H7 (cell line): ENCODE measurements around the gene TRAPPC5. TPM values are rescaled to one million over a fixed set of nuclear protein-coding genes. Genes with fewer than 3 reads are reported as not detected.

Experiments used
- DNase-seq: peaks from one replicate; pipeline ENCODE4 v3.0.0; 2012
- H3K27me3 ChIP-seq: 2 replicates; pipeline ENCODE4 v1.6.0; 2011; ENCODE audit warnings: mild to moderate bottlenecking, low read length; ENCODE audit not compliant: control insufficient read depth, insufficient read depth
- H3K36me3 ChIP-seq: replicated peaks from 2 replicates; pipeline ENCODE4 v1.5.1; 2011; ENCODE audit warnings: low read length; ENCODE audit not compliant: control insufficient read depth, insufficient read depth
- H3K4me3 ChIP-seq: 2 replicates; pipeline ENCODE4 v1.5.1; 2011; ENCODE audit warnings: low read depth, mild to moderate bottlenecking, control low read depth, low read length, moderate library complexity; ENCODE audit not compliant: insufficient read depth
- total RNA-seq: library from RNA; depleted of rRNA; stranded (reverse); fragments of >200 nt; shearing (Covaris generic); gene quantifications from 2 replicates; pipeline ENCODE4 v1.2.3, GENCODE V29; 2014

TRAPPC5 gene
- total RNA-seq, 1 experiment from 2014 or later = 137 TPM

GRCh38 chr19:7709932-7710460, 29.4 kb downstream of the TRAPPC5 start:
- no peak overlapping the region for H3K4me3 ChIP-seq
- H3K27me3 ChIP-seq = no peaks in the 10 kb centered on the region
- DNase-seq = no peak
- no peaks in the 10 kb centered on the region for H3K36me3 ChIP-seq

- no peaks in the 10 kb centered on the region for H3K27me3 ChIP-seq
- no peak overlapping the region for H3K4me3 ChIP-seq
- no peak for DNase-seq
- no peaks in the 10 kb centered on the region for H3K36me3 ChIP-seq
These were observed 30.0 kb downstream of the TRAPPC5 start for GRCh38 chr19:7710616-7711015.

- H3K36me3 ChIP-seq = no peaks in the 10 kb centered on the region
- H3K27me3 ChIP-seq = no peaks in the 10 kb centered on the region
- no peak overlapping the region for H3K4me3 ChIP-seq
- no peak for DNase-seq
These were observed 35.0 kb downstream of the TRAPPC5 start for GRCh38 chr19:7715671-7716070.

DNA sequence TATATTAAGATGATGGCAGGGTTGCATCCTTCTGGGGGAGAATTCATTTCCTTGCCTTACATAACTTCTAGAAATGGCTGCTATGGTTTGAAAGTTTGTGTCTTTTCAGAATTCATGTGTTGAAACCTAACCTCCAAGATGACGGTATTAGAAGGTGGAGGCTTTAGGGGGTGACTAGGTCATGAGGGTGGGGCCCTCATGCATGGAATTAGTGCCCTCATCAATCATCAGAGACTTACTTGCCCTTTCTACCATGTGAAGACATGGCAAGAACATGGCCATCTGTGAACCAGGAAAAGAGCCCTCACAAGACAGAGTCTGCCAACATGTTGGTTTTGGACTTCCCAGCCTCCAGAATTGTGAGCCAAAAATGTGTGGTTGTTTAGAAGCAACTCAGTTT, 36.1 kb downstream of the TRAPPC5 start:
- Histone ChIP-seq H3K4me3 (no peak overlapping the region), H3K27me3 (no peaks in the 10 kb centered on the region), H3K36me3 (no peaks in the 10 kb centered on the region)
- DNase-seq = no peak

DNA sequence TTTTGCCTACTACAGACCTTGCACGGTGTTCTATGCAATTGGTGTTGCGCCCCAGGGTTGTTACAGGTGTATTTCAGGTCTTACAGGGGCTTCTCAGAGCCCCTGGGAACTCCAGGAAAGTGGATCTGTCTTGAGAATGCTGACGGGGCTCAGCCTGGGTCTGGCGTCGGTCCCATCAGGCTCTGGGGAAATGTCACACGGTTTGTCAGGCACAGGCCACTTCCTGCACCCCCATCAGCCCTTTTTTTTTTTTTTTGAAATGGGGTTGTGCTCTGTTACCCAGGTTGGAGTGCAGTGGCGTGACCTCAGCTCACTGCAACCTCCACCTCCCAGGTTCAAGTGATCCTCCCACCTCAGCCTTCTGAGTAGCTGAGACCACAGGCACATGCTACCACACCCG, 38.0 kb downstream of the TRAPPC5 start:
- no peak for DNase-seq

GRCh38 chr19:7720351-7720750, 39.7 kb downstream of the TRAPPC5 start:
- Histone ChIP-seq H3K4me3 (no peak overlapping the region), H3K27me3 (no peaks in the 10 kb centered on the region), H3K36me3 (no peaks in the 10 kb centered on the region)
- no peak for DNase-seq

More for the DNA sequence above, 38.0 kb downstream of the TRAPPC5 start:
- no peak overlapping the region for H3K4me3 ChIP-seq
- H3K27me3 ChIP-seq = no peaks in the 10 kb centered on the region
- no peaks in the 10 kb centered on the region for H3K36me3 ChIP-seq

DNA sequence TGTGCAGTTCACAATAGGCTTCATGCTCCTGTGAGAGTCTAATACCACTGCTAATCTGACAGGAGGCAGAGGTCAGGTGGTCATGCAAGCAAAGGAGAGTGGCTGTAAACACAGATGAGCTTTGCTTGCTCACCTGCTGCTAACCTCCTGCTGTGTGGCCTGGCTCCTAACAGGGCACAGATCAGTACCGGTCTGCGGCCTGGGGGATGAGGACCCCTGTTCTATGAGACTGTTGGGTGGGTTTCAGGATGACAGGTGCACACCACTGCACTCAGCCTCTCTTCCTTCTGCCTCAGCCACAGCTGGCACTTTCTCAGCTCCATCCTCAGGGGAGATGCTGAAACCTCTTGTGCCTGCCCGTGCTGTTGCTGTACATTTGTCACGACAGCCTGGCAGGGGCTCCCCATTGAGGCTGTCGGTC, 41.6 kb downstream of the TRAPPC5 start:
- no peak for DNase-seq
- Histone ChIP-seq H3K4me3 (no peak overlapping the region), H3K36me3 (no peaks in the 10 kb centered on the region), H3K27me3 (no peaks in the 10 kb centered on the region)

DNA sequence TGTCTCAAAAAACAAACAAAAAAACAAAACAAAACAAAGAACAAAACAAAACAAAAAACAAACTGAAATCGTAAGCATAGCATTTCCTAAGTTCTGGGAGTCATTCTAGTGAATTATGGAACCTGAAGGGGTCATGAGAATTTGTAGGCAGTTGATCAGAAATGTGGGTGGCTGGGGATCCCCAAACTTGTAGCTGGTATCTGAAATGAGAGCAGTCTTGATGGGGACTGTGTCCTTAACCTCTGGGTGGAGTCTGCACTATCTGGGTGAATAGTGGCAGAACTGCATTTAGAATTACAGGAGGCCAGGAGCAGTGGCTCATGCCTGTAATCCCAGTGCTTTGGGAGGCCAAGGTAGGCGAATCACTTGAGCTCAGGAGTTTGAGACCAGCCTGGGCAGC, 45.2 kb downstream of the TRAPPC5 start:
- H3K4me3 ChIP-seq = no peak overlapping the region
- H3K36me3 ChIP-seq = no peaks in the 10 kb centered on the region
- peaks cover 23% of the 10 kb centered on the region for H3K27me3 ChIP-seq
- DNase-seq = no peak

DNA sequence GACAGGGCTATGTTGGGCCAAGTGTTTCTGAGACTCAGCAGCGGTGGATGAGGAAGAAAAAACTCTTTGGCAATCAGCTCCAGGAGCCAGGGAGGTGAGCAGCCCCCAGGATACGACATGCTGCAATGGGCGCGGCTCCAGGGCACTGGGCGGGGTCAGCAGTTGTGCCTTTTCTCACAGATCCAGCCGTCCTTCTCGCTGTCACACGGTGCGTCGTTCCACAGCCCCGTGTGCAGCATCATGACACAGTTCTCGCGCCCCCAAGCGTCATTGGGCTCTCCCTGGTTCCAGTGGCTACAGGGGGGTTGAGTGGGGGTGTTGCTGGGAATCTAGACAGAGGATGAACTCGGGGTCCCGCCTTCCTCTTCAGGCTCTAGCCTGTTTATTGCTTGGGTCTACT, 48.6 kb downstream of the TRAPPC5 start:
- Histone ChIP-seq H3K27me3 (peaks cover 37% of the 10 kb centered on the region), H3K4me3 (no peak overlapping the region), H3K36me3 (no peaks in the 10 kb centered on the region)
- peak; percentile 77 for DNase-seq

DNA sequence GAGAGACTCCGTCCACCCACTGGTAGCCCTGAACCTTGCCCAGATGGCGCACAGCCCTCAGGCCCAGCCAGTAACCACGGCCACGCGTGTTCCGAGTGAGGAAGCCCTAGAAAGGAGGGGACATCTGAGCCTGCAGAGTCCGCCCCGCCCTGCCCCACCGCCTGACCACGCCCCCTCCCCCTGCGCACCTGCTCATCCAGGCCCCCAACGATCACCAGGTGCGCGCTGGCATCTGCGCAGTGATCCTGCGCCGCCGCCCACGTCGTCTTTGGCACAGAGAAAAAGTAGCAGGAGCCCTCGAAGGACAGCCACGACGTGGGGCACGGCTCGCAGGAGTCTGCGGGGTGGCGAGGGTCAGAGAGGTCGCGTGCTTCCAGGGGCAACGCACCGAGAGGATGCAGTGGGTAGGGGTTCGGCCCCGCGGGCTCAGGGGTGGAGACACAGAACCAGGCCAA, 49.2 kb downstream of the TRAPPC5 start:
- H3K36me3 ChIP-seq = no peaks in the 10 kb centered on the region
- H3K27me3 ChIP-seq = peaks cover 37% of the 10 kb centered on the region
- peak overlapping the region; percentile 32; the same call in 1 of the 2 replicates for H3K4me3 ChIP-seq
- DNase-seq = peak; percentile 95

DNA sequence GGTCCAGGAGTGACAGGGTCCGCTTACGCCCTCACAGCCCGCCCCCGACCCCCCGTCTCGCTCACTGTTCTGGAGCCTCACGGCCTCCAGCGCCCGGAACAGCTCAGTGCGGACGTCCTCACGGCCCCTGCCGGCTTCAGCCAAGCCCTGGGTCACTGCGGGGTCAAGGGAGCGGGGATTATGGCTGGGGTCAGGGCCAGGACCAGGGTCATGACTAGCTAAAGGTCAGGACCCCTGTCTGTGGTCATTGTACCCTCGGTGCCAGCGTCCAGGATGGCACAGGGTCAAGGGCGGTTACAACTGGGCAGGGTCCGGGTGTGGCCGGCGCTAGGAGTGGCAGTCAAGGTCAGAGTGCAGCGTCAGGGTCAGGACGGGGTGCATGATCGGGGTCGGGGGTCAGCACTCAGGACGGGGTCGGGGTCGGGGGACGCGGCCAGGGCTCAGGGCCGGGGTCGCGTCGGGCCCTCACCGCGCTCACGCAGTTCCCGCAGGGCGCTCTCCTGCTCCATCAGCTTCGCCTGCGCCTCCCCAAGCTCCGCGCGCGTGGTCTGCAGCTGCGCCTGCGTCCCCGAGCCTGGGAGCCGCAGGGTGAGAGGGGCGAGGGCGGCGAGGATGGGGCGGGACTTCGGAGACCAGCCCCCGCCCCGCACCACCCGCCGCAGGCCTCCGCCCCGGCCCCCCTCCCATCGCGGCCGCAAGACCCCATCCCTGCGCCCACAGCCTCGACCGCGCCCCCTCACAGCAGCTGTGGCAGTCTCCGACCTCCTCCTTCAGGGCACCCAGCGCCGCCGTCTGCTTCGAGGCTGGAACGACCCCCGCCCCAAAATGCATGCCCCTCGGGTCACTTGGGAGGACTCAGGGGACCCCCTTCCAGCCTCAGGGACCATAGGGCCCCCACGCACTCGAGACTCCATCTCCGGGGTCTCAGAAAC, 49.9 kb downstream of the TRAPPC5 start:
- Histone ChIP-seq H3K36me3 (no peaks in the 10 kb centered on the region), H3K4me3 (peak overlapping the region; percentile 32; the same call in 1 of the 2 replicates), H3K27me3 (peaks cover 39% of the 10 kb centered on the region)
- DNase-seq = peak; percentile 84

DNA sequence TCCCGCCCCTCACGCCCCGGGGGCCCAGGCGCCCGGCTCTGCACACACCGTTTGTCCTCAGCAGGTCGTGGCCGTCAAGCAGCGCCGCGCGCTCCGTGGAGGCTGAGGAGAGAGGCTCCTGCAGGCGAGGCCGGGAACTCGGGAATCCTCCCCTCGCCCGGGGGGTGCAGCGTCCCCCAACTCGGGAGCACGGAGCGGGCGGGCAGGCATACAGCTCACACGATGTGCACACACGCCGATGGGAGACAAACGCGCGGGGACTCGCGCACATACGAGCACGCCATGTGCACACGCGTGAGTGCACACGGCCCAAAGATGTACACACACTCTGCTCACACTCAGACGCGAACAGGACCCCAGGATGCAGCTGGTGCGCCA, 50.6 kb downstream of the TRAPPC5 start:
- Histone ChIP-seq H3K27me3 (peaks cover 39% of the 10 kb centered on the region), H3K36me3 (no peaks in the 10 kb centered on the region), H3K4me3 (no peak overlapping the region)
- DNase-seq = no peak

- Histone ChIP-seq H3K27me3 (peaks cover 39% of the 10 kb centered on the region), H3K36me3 (no peaks in the 10 kb centered on the region), H3K4me3 (no peak overlapping the region)
- DNase-seq = no peak
These were observed 51.0 kb downstream of the TRAPPC5 start for GRCh38 chr19:7731615-7732014.

DNA sequence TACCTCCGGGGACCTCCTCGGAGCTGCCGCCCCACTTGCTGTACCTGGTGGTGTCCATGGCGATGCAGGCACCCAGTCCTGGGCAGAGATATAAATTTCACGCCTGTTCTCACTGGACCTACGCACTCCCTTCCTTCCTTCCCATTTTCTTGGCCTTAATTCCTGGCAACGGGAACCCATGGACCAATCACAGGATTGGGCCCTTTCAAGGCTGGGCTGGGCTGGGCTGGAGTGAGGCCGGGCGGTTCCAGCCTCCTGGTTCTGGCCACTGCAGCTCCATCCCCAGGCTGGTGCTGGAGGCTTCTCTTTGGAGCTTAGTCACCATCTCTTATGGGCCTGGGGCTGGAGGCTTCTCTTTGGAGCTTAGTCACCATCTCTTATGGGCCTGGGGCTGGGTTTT, 51.4 kb downstream of the TRAPPC5 start, which contains the start of gene CLEC4G:
TSS of gene CLEC4G (minus strand) at position 66 of the 400 bp plus-strand sequence. CDS start at position 58, 8 bp downstream.
- no peak within 1 kb of the TSS for H3K4me3 ChIP-seq
- peaks cover 39% of the 10 kb centered on the region for H3K27me3 ChIP-seq
- H3K36me3 ChIP-seq = no peaks in the 10 kb centered on the region
- no peak for DNase-seq

DNA sequence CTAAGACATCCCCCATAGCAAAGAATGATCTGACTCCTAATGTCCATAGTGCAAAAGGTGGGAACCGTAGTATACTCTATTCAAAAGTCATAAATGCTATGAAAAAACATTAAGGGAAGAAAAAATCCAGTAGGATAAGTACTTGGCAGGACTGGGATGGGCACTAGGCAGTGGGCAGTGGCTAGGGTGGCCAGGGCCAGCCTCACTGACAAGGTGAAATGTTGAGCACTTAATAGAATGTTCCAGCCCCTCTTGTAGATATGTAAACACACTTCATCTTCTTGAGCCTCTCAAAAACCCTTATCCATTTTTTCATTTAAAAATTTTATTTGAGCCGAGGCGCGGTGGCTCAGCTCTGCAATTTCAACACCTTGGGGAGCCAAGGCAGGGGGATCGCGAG, 52.7 kb downstream of the TRAPPC5 start:
- Histone ChIP-seq H3K36me3 (no peaks in the 10 kb centered on the region), H3K27me3 (peaks cover 36% of the 10 kb centered on the region), H3K4me3 (no peak overlapping the region)
- DNase-seq = no peak
